BJ (cell line): ENCODE data around the gene PITPNM2. TPM values are rescaled to one million over a fixed set of nuclear protein-coding genes. Genes with fewer than 3 reads are reported as not detected.

ENCODE experiments used
- CTCF ChIA-PET: fragments of 350-600 bp; formaldehyde crosslinking; extraction: SDS; loops from one replicate; lab custom pipeline; 2021; ENCODE audit warnings: antibody characterized with exemption, inconsistent platforms; lab: Yijun Ruan, JAX
- POLR2A ChIA-PET: fragments of 300-600 bp; sonication (Branson Sonifier 250); formaldehyde crosslinking; extraction: SDS; loops from one replicate; lab custom pipeline; 2021; ENCODE audit warnings: antibody characterized with exemption; lab: Charles Lee
- DNase-seq: peaks from one replicate; pipeline ENCODE4 v3.0.0-alpha.2; 2011; ENCODE audit warnings: low read depth
- H3K27me3 ChIP-seq: 2 replicates; pipeline ENCODE4 v1.6.0; 2011; ENCODE audit warnings: low read length; ENCODE audit not compliant: control insufficient read depth, insufficient read depth
- H3K36me3 ChIP-seq: 2 replicates; pipeline ENCODE4 v1.5.1; 2011; ENCODE audit warnings: low read length; ENCODE audit not compliant: control insufficient read depth, insufficient read depth
- H3K4me3 ChIP-seq: 2 replicates; pipeline ENCODE4 v1.5.1; 2011; ENCODE audit warnings: low read depth, mild to moderate bottlenecking, control low read depth, low read length
- polyA plus RNA-seq: library from polyadenylated mRNA; depleted of rRNA; stranded (reverse); fragments of >200 nt; gene quantifications from 2 replicates; pipeline ENCODE4 v1.2.3, GENCODE V29; 2011
- TF ChIP-seq, protein P1 (sequence below): IDR thresholded peaks from 2 replicates; pipeline ENCODE4 v1.5.1; 2011; ENCODE audit warnings: low read depth, mild to moderate bottlenecking, control low read depth, inconsistent platforms, low read length, moderate library complexity; ENCODE audit not compliant: insufficient read depth

PITPNM2 gene
- polyA plus RNA-seq, 1 experiment = 1.3 TPM

DNA sequence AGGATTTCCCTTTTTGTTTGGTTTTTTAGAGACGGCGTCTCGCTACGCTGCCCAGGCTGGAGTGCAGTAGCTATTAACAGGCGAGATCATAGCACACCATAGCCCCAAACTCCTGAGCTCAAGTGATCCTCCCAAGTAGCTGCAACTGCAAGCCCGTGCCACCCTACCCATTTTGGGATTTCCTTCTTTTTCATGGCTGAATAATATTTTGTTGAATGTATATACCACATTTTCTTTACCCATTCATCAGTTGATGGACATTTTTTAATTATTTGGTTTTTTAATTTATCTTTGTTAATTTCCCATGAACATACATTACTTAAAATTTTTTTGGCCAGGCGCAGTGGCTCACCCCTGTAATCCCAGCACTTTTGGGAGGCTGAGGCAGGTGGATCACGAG is 15.2 kb downstream of the PITPNM2 start:
- CTCF ChIA-PET = no interaction called here

DNA sequence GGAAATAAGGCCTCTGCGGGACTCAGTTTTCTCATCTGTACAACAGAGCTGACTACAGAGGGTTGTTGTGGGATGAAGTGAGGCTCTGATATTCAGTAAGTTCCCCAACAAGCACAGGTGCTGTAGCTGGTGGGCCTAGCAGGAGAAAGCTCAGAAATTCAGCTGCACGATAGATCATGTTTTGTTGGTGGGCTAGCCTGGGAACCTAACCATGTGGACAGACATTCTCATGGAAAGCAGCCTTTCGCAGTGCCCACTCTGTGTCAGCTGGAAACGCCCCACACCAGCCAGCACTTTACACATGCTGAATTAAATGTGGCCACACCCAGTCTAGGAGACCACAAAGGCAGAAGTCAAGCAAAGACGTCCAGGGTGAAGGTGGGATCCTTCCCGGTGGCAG is 16.1 kb downstream of the PITPNM2 start:
- H3K36me3 ChIP-seq = no peaks in the 10 kb centered on the region
- no peak overlapping the region for H3K4me3 ChIP-seq
- DNase-seq = no peak
- CTCF ChIA-PET = no interaction called here
- TF ChIP-seq, protein P1, sequence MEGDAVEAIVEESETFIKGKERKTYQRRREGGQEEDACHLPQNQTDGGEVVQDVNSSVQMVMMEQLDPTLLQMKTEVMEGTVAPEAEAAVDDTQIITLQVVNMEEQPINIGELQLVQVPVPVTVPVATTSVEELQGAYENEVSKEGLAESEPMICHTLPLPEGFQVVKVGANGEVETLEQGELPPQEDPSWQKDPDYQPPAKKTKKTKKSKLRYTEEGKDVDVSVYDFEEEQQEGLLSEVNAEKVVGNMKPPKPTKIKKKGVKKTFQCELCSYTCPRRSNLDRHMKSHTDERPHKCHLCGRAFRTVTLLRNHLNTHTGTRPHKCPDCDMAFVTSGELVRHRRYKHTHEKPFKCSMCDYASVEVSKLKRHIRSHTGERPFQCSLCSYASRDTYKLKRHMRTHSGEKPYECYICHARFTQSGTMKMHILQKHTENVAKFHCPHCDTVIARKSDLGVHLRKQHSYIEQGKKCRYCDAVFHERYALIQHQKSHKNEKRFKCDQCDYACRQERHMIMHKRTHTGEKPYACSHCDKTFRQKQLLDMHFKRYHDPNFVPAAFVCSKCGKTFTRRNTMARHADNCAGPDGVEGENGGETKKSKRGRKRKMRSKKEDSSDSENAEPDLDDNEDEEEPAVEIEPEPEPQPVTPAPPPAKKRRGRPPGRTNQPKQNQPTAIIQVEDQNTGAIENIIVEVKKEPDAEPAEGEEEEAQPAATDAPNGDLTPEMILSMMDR = no peak
- H3K27me3 ChIP-seq = no peaks in the 10 kb centered on the region
- POLR2A ChIA-PET = no interaction called here

More for the DNA sequence above, 15.2 kb downstream of the PITPNM2 start:
- H3K4me3 ChIP-seq = no peak overlapping the region
- H3K27me3 ChIP-seq = no peaks in the 10 kb centered on the region
- TF ChIP-seq, protein P1 = no peak
- no peaks in the 10 kb centered on the region for H3K36me3 ChIP-seq
- POLR2A ChIA-PET = no interaction called here
- no peak for DNase-seq

DNA sequence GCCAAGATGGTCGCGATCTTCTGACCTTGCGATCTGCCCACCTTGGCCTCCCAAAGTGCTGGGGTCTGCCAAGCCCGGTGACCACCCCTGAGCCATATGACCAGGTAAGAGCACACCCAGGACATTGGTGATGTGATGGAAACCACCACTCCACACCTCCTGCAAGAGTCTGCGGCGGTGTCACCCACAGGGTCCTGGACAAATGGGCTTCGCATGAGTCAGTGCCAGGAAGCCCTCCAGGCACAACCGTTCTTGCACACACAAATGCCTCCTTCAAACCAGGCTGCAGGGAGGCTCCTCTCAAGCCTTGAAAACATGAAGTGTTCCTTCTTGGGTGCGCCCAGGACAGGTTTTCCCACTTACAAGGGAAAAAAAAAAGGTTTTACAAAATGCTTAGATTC is 16.6 kb downstream of the PITPNM2 start:
- POLR2A ChIA-PET = no interaction called here
- H3K36me3 ChIP-seq = no peaks in the 10 kb centered on the region
- TF ChIP-seq, protein P1 = no peak
- H3K27me3 ChIP-seq = no peaks in the 10 kb centered on the region
- DNase-seq = no peak
- H3K4me3 ChIP-seq = no peak overlapping the region
- CTCF ChIA-PET = no interaction called here

DNA sequence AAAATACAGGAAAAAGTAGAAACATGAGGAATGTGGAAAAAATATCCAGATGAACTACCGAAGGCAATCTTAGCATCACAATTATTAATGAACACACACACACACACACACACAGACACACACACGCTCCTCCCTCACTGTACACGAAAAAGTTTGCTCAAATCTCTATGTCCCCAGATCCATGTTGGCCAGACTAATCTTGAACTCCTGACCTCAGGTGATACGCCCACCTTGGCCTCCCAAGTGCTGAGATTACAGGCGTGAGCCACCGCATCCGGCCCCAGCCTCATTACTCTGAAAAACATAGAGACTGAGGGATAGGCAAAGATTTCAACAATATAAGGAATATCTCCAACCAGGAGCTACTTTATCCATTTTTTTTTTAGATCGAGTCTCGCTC is 17.2 kb downstream of the PITPNM2 start:
- ChIA-PET POLR2A (no interaction called here), CTCF (no interaction called here)
- TF ChIP-seq, protein P1 = no peak
- H3K4me3 ChIP-seq = no peak overlapping the region
- no peaks in the 10 kb centered on the region for H3K36me3 ChIP-seq
- H3K27me3 ChIP-seq = no peaks in the 10 kb centered on the region
- DNase-seq = no peak

DNA sequence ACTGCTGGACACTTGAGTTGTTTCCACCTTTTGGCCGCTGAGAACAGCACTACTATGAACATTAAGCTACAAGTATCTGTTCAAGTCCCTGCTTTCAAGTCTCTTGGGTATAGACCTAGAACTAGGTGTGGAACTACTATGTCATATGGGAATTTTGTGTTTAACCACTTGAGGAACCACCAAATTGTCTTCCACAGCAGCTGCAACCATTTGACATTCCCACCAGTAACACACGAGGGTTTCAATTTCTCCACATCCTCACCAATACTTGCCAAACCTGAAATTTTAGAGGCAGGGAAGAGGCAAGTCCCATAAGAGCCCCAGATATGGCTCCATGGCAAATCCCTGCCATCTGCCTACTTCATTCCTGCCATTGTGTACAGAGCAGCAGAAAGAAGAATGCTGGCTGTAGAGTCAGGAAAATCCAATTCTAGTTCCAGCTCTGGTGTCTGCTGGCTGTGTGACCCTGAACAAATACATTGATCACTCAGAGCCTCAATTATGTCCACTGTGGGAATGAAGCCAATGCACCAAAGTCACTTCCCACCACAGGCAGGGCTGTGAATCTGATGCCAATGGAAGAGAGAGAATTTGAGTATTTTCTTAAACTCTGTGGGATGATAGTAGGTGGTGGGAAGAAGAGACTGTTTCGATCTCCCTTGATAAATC is 17.8 kb downstream of the PITPNM2 start:
- no peaks in the 10 kb centered on the region for H3K27me3 ChIP-seq
- no peaks in the 10 kb centered on the region for H3K36me3 ChIP-seq
- POLR2A ChIA-PET = no interaction called here
- no peak overlapping the region for H3K4me3 ChIP-seq
- TF ChIP-seq, protein P1 = no peak
- no peak for DNase-seq
- CTCF ChIA-PET = no interaction called here
